ENCODE results near the gene TFCP2L1. TPM values are rescaled to one million over a fixed set of nuclear protein-coding genes. Genes with fewer than 3 reads are reported as not detected.
"Not testable (repeated sequence)": the region's sequence is repeated elsewhere in the genome, so short reads cannot be mapped to it uniquely, and the experiment has no call there.

Gene TFCP2L1
- total RNA-seq, 1 donor from 2014 or later: 0.14 TPM

- Histone ChIP-seq H3K27me3 (ENCODE audit: low read depth) (peaks cover 23% of the 10 kb centered on the region), H3K9me3 (replicated peaks) (no peaks in the 10 kb centered on the region), H3K36me3 (no peaks in the 10 kb centered on the region), H3K4me1 (no peaks in the 10 kb centered on the region), H3K27ac (replicated peaks) (no peak overlapping the region), H3K4me3 (no peak overlapping the region)
- intact Hi-C loops (cut with micrococcal nuclease): no loop called here
- TF ChIP-seq CTCF (IDR thresholded peaks at IDR 0.05; ENCODE audit: borderline replicate concordance): no peak
- DNase-seq: no peak
These were observed 12.4 kb downstream of the TFCP2L1 start for GRCh38 chr2:121272596-121272995.

GRCh38 chr2:121269436-121269835, 15.6 kb downstream of the TFCP2L1 start:
- DNase-seq; H3K36me3 ChIP-seq; intact Hi-C loops (cut with micrococcal nuclease); H3K27ac ChIP-seq (replicated peaks); H3K4me3 ChIP-seq; H3K4me1 ChIP-seq; H3K9me3 ChIP-seq (replicated peaks): not testable (repeated sequence)
- peaks cover 16% of the 10 kb centered on the region for H3K27me3 ChIP-seq (ENCODE audit: low read depth)

GRCh38 chr2:121266543-121267106, 18.4 kb downstream of the TFCP2L1 start:
- TF ChIP-seq CTCF (IDR thresholded peaks at IDR 0.05; ENCODE audit: borderline replicate concordance): no peak
- Histone ChIP-seq H3K9me3 (replicated peaks) (no peaks in the 10 kb centered on the region), H3K4me3 (no peak overlapping the region), H3K27me3 (ENCODE audit: low read depth) (no peaks in the 10 kb centered on the region), H3K4me1 (no peaks in the 10 kb centered on the region), H3K27ac (replicated peaks) (no peak overlapping the region), H3K36me3 (no peaks in the 10 kb centered on the region)
- intact Hi-C loops (cut with micrococcal nuclease): no loop called here
- DNase-seq: no peak

- Histone ChIP-seq H3K4me1 (peaks cover 5% of the 10 kb centered on the region), H3K4me3 (no peak overlapping the region), H3K36me3 (no peaks in the 10 kb centered on the region), H3K9me3 (replicated peaks) (no peaks in the 10 kb centered on the region), H3K27ac (replicated peaks) (no peak overlapping the region), H3K27me3 (ENCODE audit: low read depth) (no peaks in the 10 kb centered on the region)
- intact Hi-C loops (cut with micrococcal nuclease): no loop called here
- DNase-seq: no peak
- TF ChIP-seq CTCF (IDR thresholded peaks at IDR 0.05; ENCODE audit: borderline replicate concordance): no peak
These were observed 20.8 kb downstream of the TFCP2L1 start for GRCh38 chr2:121263996-121264715.

GRCh38 chr2:121260370-121261154, 24.4 kb downstream of the TFCP2L1 start:
- Histone ChIP-seq H3K27me3 (ENCODE audit: low read depth) (no peaks in the 10 kb centered on the region), H3K36me3 (no peaks in the 10 kb centered on the region), H3K4me3 (no peak overlapping the region), H3K4me1 (peaks cover 5% of the 10 kb centered on the region), H3K9me3 (replicated peaks) (no peaks in the 10 kb centered on the region), H3K27ac (replicated peaks) (no peak overlapping the region)
- no peak for DNase-seq
- no peak for TF ChIP-seq CTCF (IDR thresholded peaks at IDR 0.05; ENCODE audit: borderline replicate concordance)
- intact Hi-C loops (cut with micrococcal nuclease): no loop called here

GRCh38 chr2:121258051-121258450, 27.0 kb downstream of the TFCP2L1 start:
- no peak overlapping the region for H3K27ac ChIP-seq (replicated peaks)
- TF ChIP-seq CTCF (IDR thresholded peaks at IDR 0.05; ENCODE audit: borderline replicate concordance): no peak

More at GRCh38 chr2:121258051-121258450, 27.0 kb downstream of the TFCP2L1 start:
- Histone ChIP-seq H3K4me3 (no peak overlapping the region), H3K36me3 (no peaks in the 10 kb centered on the region), H3K27me3 (ENCODE audit: low read depth) (no peaks in the 10 kb centered on the region), H3K4me1 (peaks cover 5% of the 10 kb centered on the region), H3K9me3 (replicated peaks) (no peaks in the 10 kb centered on the region)
- no peak for DNase-seq
- intact Hi-C loops (cut with micrococcal nuclease): no loop called here

All from left ventricle myocardium inferior (tissue), 1 donor.